HepG2 (cell line): Measurements from ENCODE around the gene NIPSNAP3A. TPM values are rescaled to one million over a fixed set of nuclear protein-coding genes. Genes with fewer than 3 reads are reported as not detected.

ENCODE experiments used
- ATAC-seq: fragments of 200-7000 bp; cut with Tn5 transposase; 3 replicates; pipeline ENCODE4 v1.9.1; 2020; ENCODE audit warnings: mild to moderate bottlenecking, moderate library complexity
- BruUV-seq: library from RNA; stranded (reverse); fragments of 400-500 nt; replicated peaks from 2 replicates; lab custom pipeline; 2021; lab: Mats Ljungman, UMichigan
- CTCF ChIA-PET: fragments of 300-600 bp; formaldehyde crosslinking; extraction: SDS; loops from one replicate; lab custom pipeline; 2021; ENCODE audit warnings: low total read pairs, inconsistent platforms, low intra/inter-chr PET ratio; lab: Yijun Ruan, JAX
- POLR2A ChIA-PET: fragments of 350-600 bp; sonication (Branson Sonifier 250); formaldehyde crosslinking; loops from one replicate; lab custom pipeline; 2020; ENCODE audit warnings: antibody characterized with exemption, inconsistent platforms; lab: Yijun Ruan, JAX
- DNase-seq: peaks from one replicate; pipeline ENCODE4 v3.0.0-alpha.2; 2015; ENCODE audit warnings: low spot score
- FAIRE-seq: peaks from 3 replicates; lab custom pipeline; 2011; peaks lifted over from hg19 to GRCh38; lab: Jason Lieb, UNC
- H2AFZ ChIP-seq: one replicate; pipeline ENCODE4 v1.6.1; 2011; ENCODE audit warnings: low read length, inconsistent platforms
- H3K27ac ChIP-seq: fragments of 300-600 bp; 3 replicates; pipeline ENCODE4 v1.8.0; 2011; ENCODE audit warnings: mixed run types, mild to moderate bottlenecking, mixed read lengths, low read length, inconsistent platforms; ENCODE audit not compliant: insufficient read depth; ENCODE audit errors: extremely low read length
- H3K27me3 ChIP-seq, 2 experiments: fragments of 200-600 bp in 1 of 2; 2 replicates in 1 of 2; 3 replicates in 1 of 2; pipeline versions ENCODE4 v1.6.0 to v1.8.0; 2011; ENCODE audit warnings: low read length in 2 of 2, mild to moderate bottlenecking in 2 of 2, moderate library complexity in 2 of 2, inconsistent platforms in 1 of 2; ENCODE audit not compliant: insufficient read depth in 2 of 2, control insufficient read depth in 1 of 2
- H3K36me3 ChIP-seq, 2 experiments: fragments of 200-600 bp in 1 of 2; replicated peaks in 1 of 2; 2 replicates in 1 of 2; 3 replicates in 1 of 2; pipeline versions ENCODE4 v1.5.1 to v1.8.0; 2011; ENCODE audit warnings: low read length in 2 of 2, inconsistent platforms in 1 of 2; ENCODE audit not compliant: insufficient read depth in 2 of 2, control insufficient read depth in 1 of 2
- H3K4me1 ChIP-seq: 2 replicates; pipeline ENCODE4 v1.5.1; 2012; ENCODE audit warnings: low read length, inconsistent platforms; ENCODE audit not compliant: insufficient read depth
- H3K4me2 ChIP-seq: 2 replicates; pipeline ENCODE4 v1.6.0; 2011; ENCODE audit warnings: low read depth, low read length, inconsistent platforms
- H3K4me3 ChIP-seq, 3 experiments: fragments of 200-600 bp in 1 of 3; sonication (generic), shearing (Covaris generic) in 1 of 3; replicated peaks in 1 of 3; 2 replicates each; pipeline ENCODE4 v1.5.1; 2011 to 2016; ENCODE audit warnings: low read length in 3 of 3, inconsistent platforms in 2 of 3, low read depth in 2 of 3, mild to moderate bottlenecking in 2 of 3, control low read depth in 1 of 3, mixed read lengths in 1 of 3; ENCODE audit not compliant: insufficient read depth in 1 of 3
- H3K79me2 ChIP-seq: one replicate; pipeline ENCODE4 v1.6.1; 2011; ENCODE audit warnings: low read length, inconsistent platforms; ENCODE audit not compliant: insufficient read depth
- H3K9ac ChIP-seq: 2 replicates; pipeline ENCODE4 v1.6.0; 2011; ENCODE audit warnings: mild to moderate bottlenecking, low read depth, low read length, inconsistent platforms; ENCODE audit not compliant: insufficient read depth
- H3K9me3 ChIP-seq: 2 replicates; pipeline ENCODE4 v1.5.1; 2012; ENCODE audit warnings: mild to moderate bottlenecking, low read length
- H4K20me1 ChIP-seq: 2 replicates; pipeline ENCODE4 v1.6.0; 2011; ENCODE audit warnings: inconsistent platforms, mild to moderate bottlenecking, low read length, moderate library complexity; ENCODE audit not compliant: insufficient read depth
- ATF6 ChIP-seq: sonication (generic); formaldehyde crosslinking; conservative IDR thresholded peaks from 2 replicates; pipeline ENCODE4 v1.4.0; 2020; ENCODE audit warnings: missing genetic modification reagents
- CREB1 ChIP-seq, 2 experiments: fragments of 450-650 bp in 1 of 2; IDR thresholded peaks; 2 replicates each; pipeline ENCODE4 v1.6.1; 2016 to 2017; ENCODE audit warnings: control low read depth in 1 of 2, mild to moderate bottlenecking in 1 of 2, missing compliant biosample characterization in 1 of 2, missing genetic modification characterization in 1 of 2
- FOXA3 ChIP-seq: IDR thresholded peaks from 2 replicates; pipeline ENCODE4 v1.6.1; 2016; ENCODE audit warnings: missing genetic modification reagents, missing compliant biosample characterization
- FOXP1 ChIP-seq, 2 experiments: fragments of 450-650 bp in 1 of 2; IDR thresholded peaks; 2 replicates each; pipeline ENCODE4 v1.6.1; 2017 to 2018; ENCODE audit warnings: antibody characterized with exemption in 1 of 2
- GABPB1 ChIP-seq: IDR thresholded peaks from 2 replicates; pipeline ENCODE4 v1.6.1; 2016; ENCODE audit warnings: mild to moderate bottlenecking, missing genetic modification reagents, moderate library complexity, missing compliant biosample characterization
- GMEB1 ChIP-seq: sonication (generic); formaldehyde crosslinking; IDR thresholded peaks from 2 replicates; pipeline ENCODE4 v1.5.1; 2020; ENCODE audit warnings: missing genetic modification reagents, mild to moderate bottlenecking, borderline replicate concordance
- MEIS2 ChIP-seq: sonication (generic); formaldehyde crosslinking; IDR thresholded peaks from 2 replicates; pipeline ENCODE4 v1.9.0; 2021; ENCODE audit warnings: mild to moderate bottlenecking, missing genetic modification reagents
- SKI ChIP-seq: fragments of 450-650 bp; IDR thresholded peaks from one replicate; pipeline ENCODE4 v1.6.1; 2018; ENCODE audit warnings: mild to moderate bottlenecking; ENCODE audit not compliant: partially characterized antibody
- ZBTB38 ChIP-seq: sonication (generic); formaldehyde crosslinking; IDR thresholded peaks from 2 replicates; pipeline ENCODE4 v1.5.1; 2020; ENCODE audit warnings: mild to moderate bottlenecking, missing genetic modification reagents
- WGBS: methylation state at CpG from one replicate; pipeline ENCODE4 v1.1.6; 2017; ENCODE audit warnings: low lambda C conversion rate; 5-methylcytosine and 5-hydroxymethylcytosine counted together
- in situ Hi-C: cut with HindIII; loops from 2 replicates; pipeline ENCODE4 v1.10.0; 2017; ENCODE audit warnings: low pct_unique_long_range_greater_than_20kb; ENCODE audit not compliant: extremely low pct_ligation_motif_present
- intact Hi-C: fragments of 100-400 bp; cut with micrococcal nuclease; formaldehyde crosslinking; loops from one replicate; pipeline ENCODE4 v1.10.0; 2022; ENCODE audit not compliant: unreplicated experiment
- polyA plus RNA-seq, 8 experiments: library from polyadenylated mRNA; depleted of rRNA in 3 of 8; stranded (reverse) in 7 of 8; unstranded in 1 of 8; fragments of >200 nt; fragmentation: Illumina TruSeq in 4 of 8; extraction: Trizol in 4 of 8; gene quantifications; 2 replicates each; pipeline versions ENCODE4 v1.2.1 to v1.2.3, GENCODE V29; 2011 to 2016; ENCODE audit warnings: low read depth in 4 of 8, missing spikeins in 1 of 8, mixed read lengths in 1 of 8; ENCODE audit not compliant: insufficient read depth in 1 of 8
- total RNA-seq, 5 experiments: library from RNA; depleted of rRNA; stranded (reverse); fragments of >200 nt; fragmentation: Illumina TruSeq; extraction: Trizol; gene quantifications; 2 replicates each; pipeline ENCODE4 v1.2.3, GENCODE V29; 2016; ENCODE audit warnings: low read depth in 1 of 5

NIPSNAP3A gene
- total and polyA plus RNA-seq, 2 of the 13 experiments (the other 11 are each of a cell fraction or from before 2014, with no cell fraction given), result 13.7 to 14.6 TPM

- TF ChIP-seq GMEB1 (CRISPR knock-in tag) (no peak), CREB1 (IDR thresholded peaks at IDR 0.05) (no peak), CREB1 (CRISPR knock-in tag; IDR thresholded peaks at IDR 0.05) (no peak)
These were observed 11.5 kb downstream of the NIPSNAP3A start (continued) for GRCh38 chr9:104758974-104759373.

- ChIA-PET POLR2A (no interaction called here), CTCF (no interaction called here)
- Histone ChIP-seq H3K27me3 (no peaks in the 10 kb centered on the region; a peak in 1 of 5 replicates), H3K9ac (no peak overlapping the region), H3K4me2 (no peak overlapping the region), H3K4me3 (no peak overlapping the region), H4K20me1 (no peaks in the 10 kb centered on the region), H3K9me3 (no peaks in the 10 kb centered on the region), H3K27ac (no peak overlapping the region), H3K79me2 (no peaks in the 10 kb centered on the region), H3K4me1 (peaks cover 19% of the 10 kb centered on the region), H2AFZ (no peak overlapping the region), H3K36me3 (no peaks in the 10 kb centered on the region)
- ATAC-seq, result no peak
- BruUV-seq, result no TSS peak
- intact Hi-C loops, result no loop called here
- no peak for FAIRE-seq
- no peak for DNase-seq
- no peak for TF ChIP-seq GABPB1 (CRISPR knock-in tag)
- no peak for TF ChIP-seq FOXP1 (IDR thresholded peaks at IDR 0.05)
- 0 out of 2 replicates have a peak, but pooled peaks have one; percentile 14 for TF ChIP-seq FOXP1 (CRISPR knock-in tag; IDR thresholded peaks at IDR 0.05)
- in situ Hi-C loops, result no loop called here
- WGBS, result 75% methylated on average over 5 of the region's 5 CpGs
These were observed 17.7 kb downstream of the NIPSNAP3A start for GRCh38 chr9:104765138-104765537.

GRCh38 chr9:104766025-104766424 lies 18.5 kb downstream of the NIPSNAP3A start:
- Histone ChIP-seq H3K9ac (no peak overlapping the region), H3K9me3 (no peaks in the 10 kb centered on the region), H3K27ac (no peak overlapping the region), H3K4me3 (no peak overlapping the region), H3K79me2 (no peaks in the 10 kb centered on the region), H3K4me1 (peaks cover 19% of the 10 kb centered on the region), H3K36me3 (no peaks in the 10 kb centered on the region), H2AFZ (no peak overlapping the region), H3K4me2 (no peak overlapping the region), H4K20me1 (no peaks in the 10 kb centered on the region), H3K27me3 (no peaks in the 10 kb centered on the region; a peak in 1 of 5 replicates)
- TF ChIP-seq FOXA3 (CRISPR knock-in tag) (peak; percentile 51; the same call in 1 of the 2 replicates), ZBTB38 (CRISPR knock-in tag) (no peak), SKI (no peak), MEIS2 (no peak), ATF6 (CRISPR knock-in tag) (no peak)
- 92% methylated on average over 7 of the region's 7 CpGs for WGBS
- ATAC-seq (no peak), FAIRE-seq (no peak), DNase-seq (no peak)
- intact Hi-C loops (no loop called here), in situ Hi-C loops (no loop called here)
- ChIA-PET CTCF (no interaction called here), POLR2A (no interaction called here)
- BruUV-seq, result no TSS peak
